HCT116 (cell line): ENCODE measurements around the gene TRPM4. TPM values are rescaled to one million over a fixed set of nuclear protein-coding genes. Genes with fewer than 3 reads are reported as not detected.

ENCODE experiments used
- ATAC-seq: fragments of 200-7000 bp; cut with Tn5 transposase; 2 replicates; pipeline ENCODE4 v1.9.1; 2020; ENCODE audit warnings: mild to moderate bottlenecking, moderate library complexity
- BruUV-seq: library from RNA; stranded (reverse); fragments of 400-500 nt; replicated peaks from 2 replicates; lab custom pipeline; 2021; lab: Mats Ljungman, UMichigan
- CTCF ChIA-PET: fragments of 300-600 bp; sonication (Branson Sonifier 250); formaldehyde crosslinking; loops from one replicate; lab custom pipeline; 2021; ENCODE audit warnings: antibody characterized with exemption; lab: Charles Lee
- POLR2A ChIA-PET: fragments of 300-600, 350-600 bp; sonication (Branson Sonifier 250); formaldehyde crosslinking; loops from one replicate; lab custom pipeline; 2021; ENCODE audit warnings: antibody characterized with exemption; lab: Charles Lee
- RAD21 ChIA-PET, 2 experiments: fragments of 300-600 bp; sonication (Branson Sonifier 250); formaldehyde crosslinking; loops; one replicate each; lab custom pipeline; 2023; ENCODE audit warnings: low total read pairs in 2 of 2; ENCODE audit not compliant: uncharacterized antibody in 2 of 2, unreplicated experiment in 2 of 2, low non-redundant PET in 1 of 2; lab: Charles Lee
- DNase-seq: peaks from one replicate; pipeline ENCODE4 v3.0.0-alpha.2; 2010; ENCODE audit warnings: low read depth, low spot score
- H2AFZ ChIP-seq: fragments of 200-600 bp; shearing (Covaris generic), sonication (generic); 2 replicates; pipeline ENCODE4 v1.6.1; 2017; ENCODE audit warnings: low read depth, mixed run types, mixed read lengths, antibody characterized with exemption, low read length; ENCODE audit not compliant: poor library complexity, severe bottlenecking
- H3K27ac ChIP-seq: 2 replicates; pipeline ENCODE4 v1.5.1; 2012; ENCODE audit warnings: low read depth, low read length
- H3K27me3 ChIP-seq: fragments of 200-600 bp; sonication (generic); 2 replicates; pipeline ENCODE4 v1.6.1; 2016; ENCODE audit warnings: mixed run types, low read length, mixed read lengths; ENCODE audit not compliant: insufficient read depth
- H3K36me3 ChIP-seq, 2 experiments: fragments of 200-500 bp in 1 of 2; fragments of 200-600 bp in 1 of 2; sonication (Bioruptor generic) in 1 of 2; sonication (generic) in 1 of 2; 2 replicates each; pipeline versions ENCODE4 v1.5.1 to v1.6.1; 2014 to 2016; ENCODE audit warnings: low read length in 2 of 2, inconsistent platforms in 1 of 2, mixed read lengths in 1 of 2, mixed run types in 1 of 2; ENCODE audit not compliant: insufficient read depth in 2 of 2, control insufficient read depth in 1 of 2
- H3K4me1 ChIP-seq, 2 experiments: fragments of 200-600 bp in 1 of 2; sonication (generic) in 1 of 2; 2 replicates each; pipeline versions ENCODE4 v1.5.1 to v1.6.1; 2012 to 2017; ENCODE audit warnings: low read length in 2 of 2, inconsistent platforms in 1 of 2, mild to moderate bottlenecking in 1 of 2, mixed read lengths in 1 of 2, mixed run types in 1 of 2, moderate library complexity in 1 of 2; ENCODE audit not compliant: insufficient read depth in 2 of 2, control insufficient read depth in 1 of 2
- H3K4me2 ChIP-seq: fragments of 200-600 bp; sonication (generic); 2 replicates; pipeline ENCODE4 v1.6.1; 2017; ENCODE audit warnings: mixed run types, low read length, mixed read lengths
- H3K4me3 ChIP-seq, 2 experiments: fragments of 200-600 bp in 1 of 2; sonication (generic) in 1 of 2; replicated peaks in 1 of 2; 2 replicates each; pipeline ENCODE4 v1.5.1; 2011 to 2016; ENCODE audit warnings: low read length in 2 of 2, control low read depth in 1 of 2, low read depth in 1 of 2, mild to moderate bottlenecking in 1 of 2, mixed read lengths in 1 of 2, mixed run types in 1 of 2
- H3K79me2 ChIP-seq: fragments of 200-600 bp; sonication (generic); 2 replicates; pipeline ENCODE4 v1.6.1; 2017; ENCODE audit warnings: mild to moderate bottlenecking, mixed run types, low read length, moderate library complexity, mixed read lengths; ENCODE audit not compliant: insufficient read depth
- H3K9ac ChIP-seq: fragments of 200-600 bp; sonication (generic); 2 replicates; pipeline ENCODE4 v1.6.1; 2016; ENCODE audit warnings: low read length, mixed read lengths
- H3K9me2 ChIP-seq: fragments of 200-600 bp; sonication (generic), shearing (Covaris generic); 2 replicates; pipeline ENCODE4 v1.6.1; 2017; ENCODE audit warnings: mixed run types, mild to moderate bottlenecking, moderate library complexity; ENCODE audit not compliant: insufficient read depth
- H3K9me3 ChIP-seq, 2 experiments: fragments of 200-500 bp in 1 of 2; fragments of 200-600 bp in 1 of 2; sonication (Bioruptor generic) in 1 of 2; sonication (generic) in 1 of 2; 2 replicates each; pipeline ENCODE4 v1.6.1; 2014 to 2017; ENCODE audit warnings: low read length in 2 of 2, mixed read lengths in 2 of 2, inconsistent platforms in 1 of 2, low read depth in 1 of 2, mild to moderate bottlenecking in 1 of 2, mixed run types in 1 of 2, moderate library complexity in 1 of 2; ENCODE audit not compliant: control insufficient read depth in 1 of 2, insufficient read depth in 1 of 2
- H4K20me1 ChIP-seq: fragments of 200-600 bp; sonication (generic), shearing (Covaris generic); 2 replicates; pipeline ENCODE4 v1.6.1; 2017; ENCODE audit warnings: mixed run types, mild to moderate bottlenecking, moderate library complexity; ENCODE audit not compliant: insufficient read depth
- CEBPB ChIP-seq: IDR thresholded peaks from 2 replicates; pipeline ENCODE4 v1.6.1; 2012; ENCODE audit warnings: low read depth
- ELF1 ChIP-seq: IDR thresholded peaks from 2 replicates; pipeline ENCODE4 v1.6.1; 2012; ENCODE audit warnings: low read depth, borderline replicate concordance
- EZH2 ChIP-seq: fragments of 200-600 bp; sonication (generic); IDR thresholded peaks from 2 replicates; pipeline ENCODE4 v1.6.1; 2017; ENCODE audit warnings: antibody characterized with exemption, mixed run types
- MAX ChIP-seq: IDR thresholded peaks from 2 replicates; pipeline ENCODE4 v1.6.1; 2012
- POLR2AphosphoS5 ChIP-seq: IDR thresholded peaks from 2 replicates; pipeline ENCODE4 v1.6.1; 2011; ENCODE audit warnings: mild to moderate bottlenecking, low read depth, low read length, moderate library complexity
- REST ChIP-seq: IDR thresholded peaks from 2 replicates; pipeline ENCODE4 v1.6.1; 2012; ENCODE audit warnings: low read depth
- SP1 ChIP-seq: IDR thresholded peaks from 2 replicates; pipeline ENCODE4 v1.6.1; 2012; ENCODE audit warnings: low read depth
- SRF ChIP-seq: IDR thresholded peaks from 2 replicates; pipeline ENCODE4 v1.6.1; 2012; ENCODE audit warnings: low read depth
- YY1 ChIP-seq: IDR thresholded peaks from 2 replicates; pipeline ENCODE4 v1.6.1; 2011; ENCODE audit warnings: low read length, low read depth, moderate library complexity, mild to moderate bottlenecking; ENCODE audit not compliant: insufficient replicate concordance; ENCODE audit errors: extremely low read depth
- ZFX ChIP-seq: fragments of 450-650 bp; IDR thresholded peaks from 2 replicates; pipeline ENCODE4 v1.6.1; 2017
- intact Hi-C: fragments of 100-400 bp; cut with micrococcal nuclease; formaldehyde crosslinking; loops from 2 replicates; pipeline ENCODE4 v1.10.0; 2022
- total RNA-seq: library from RNA; stranded (reverse); gene quantifications from one replicate; pipeline ENCODE4 v1.2.1, GENCODE V29; 2021; ENCODE audit not compliant: unreplicated experiment

TRPM4 gene
- total RNA-seq, 1 experiment from 2014 or later = 44.2 TPM

GRCh38 chr19:49243129-49243528 lies 85.5 kb downstream of the TRPM4 start:
- H3K9me2 ChIP-seq = no peaks in the 10 kb centered on the region
- H3K79me2 ChIP-seq = no peaks in the 10 kb centered on the region
- ATAC-seq (no peak), DNase-seq (no peak)
- RAD21 ChIA-PET = no interaction called here
- BruUV-seq = no TSS peak
- no peak overlapping the region for H3K4me3 ChIP-seq
- CTCF ChIA-PET = no interaction called here
- H3K4me1 ChIP-seq = no peaks in the 10 kb centered on the region
- no peak overlapping the region for H2AFZ ChIP-seq
- H3K27ac ChIP-seq = no peak overlapping the region
- TF ChIP-seq REST (no peak), ELF1 (no peak), POLR2AphosphoS5 (no peak), CEBPB (no peak)
- intact Hi-C loops = no loop called here
- POLR2A ChIA-PET = interaction anchor here (0.6 kb wide), 1 partner anchor 10 kb away, joined by 5 read pairs; no protein-coding TSS in a partner anchor
- no peaks in the 10 kb centered on the region for H3K36me3 ChIP-seq
- no peaks in the 10 kb centered on the region for H4K20me1 ChIP-seq
- H3K9me3 ChIP-seq = no peaks in the 10 kb centered on the region
- no peak overlapping the region for H3K9ac ChIP-seq
- H3K27me3 ChIP-seq = no peaks in the 10 kb centered on the region
- no peak overlapping the region for H3K4me2 ChIP-seq

- ChIA-PET RAD21 (no interaction called here), POLR2A (no interaction called here), CTCF (no interaction called here)
- Histone ChIP-seq H3K4me3 (no peak overlapping the region), H3K9me3 (no peaks in the 10 kb centered on the region), H4K20me1 (no peaks in the 10 kb centered on the region), H3K27me3 (no peaks in the 10 kb centered on the region), H3K9ac (no peak overlapping the region), H3K79me2 (no peaks in the 10 kb centered on the region), H3K4me1 (no peaks in the 10 kb centered on the region), H3K4me2 (no peak overlapping the region), H2AFZ (no peak overlapping the region), H3K36me3 (no peaks in the 10 kb centered on the region), H3K9me2 (no peaks in the 10 kb centered on the region), H3K27ac (no peak overlapping the region)
- no TSS peak for BruUV-seq
- intact Hi-C loops = no loop called here
- no peak for DNase-seq
- ATAC-seq = no peak
- TF ChIP-seq MAX = no peak
- no peak for TF ChIP-seq POLR2AphosphoS5
- TF ChIP-seq YY1 = no peak
- TF ChIP-seq REST = no peak
- no peak for TF ChIP-seq EZH2
- TF ChIP-seq SRF = no peak
- no peak for TF ChIP-seq ZFX
- no peak for TF ChIP-seq SP1
Measured at GRCh38 chr19:49243726-49244125, 86.1 kb downstream of the TRPM4 start.
